ENCODE results near the gene PIR.

Gene PIR

GRCh38 chrX:15475486-15475885 lies 17.6 kb downstream of the PIR start:
- FAIRE-seq: no peak

GRCh38 chrX:15475021-15475420 lies 18.1 kb downstream of the PIR start:
- no peak for FAIRE-seq

GRCh38 chrX:15474028-15474427 lies 19.1 kb downstream of the PIR start:
- no peak for FAIRE-seq

- FAIRE-seq: no peak
These were observed 20.6 kb downstream of the PIR start for GRCh38 chrX:15472531-15472930.

GRCh38 chrX:15471028-15471427 lies 22.1 kb downstream of the PIR start:
- FAIRE-seq: no peak

GRCh38 chrX:15469613-15470012 lies 23.5 kb downstream of the PIR start:
- no peak for FAIRE-seq

- no peak for FAIRE-seq
These were observed 25.1 kb downstream of the PIR start for GRCh38 chrX:15468036-15468435.

GRCh38 chrX:15465896-15466651 lies 27.1 kb downstream of the PIR start:
- no peak for FAIRE-seq

GRCh38 chrX:15465347-15465746 lies 27.8 kb downstream of the PIR start:
- FAIRE-seq: no peak

- no peak for FAIRE-seq
These were observed 28.4 kb downstream of the PIR start for GRCh38 chrX:15464704-15465103.

GRCh38 chrX:15451913-15452312 lies 41.2 kb downstream of the PIR start:
- FAIRE-seq: no peak

- FAIRE-seq: no peak
These were observed 45.0 kb downstream of the PIR start for GRCh38 chrX:15448010-15448639.

- no peak for FAIRE-seq
These were observed 51.7 kb downstream of the PIR start for GRCh38 chrX:15441464-15441863.

- FAIRE-seq: no peak
These were observed 54.8 kb downstream of the PIR start for GRCh38 chrX:15438332-15438731.

- FAIRE-seq: no peak
These were observed 55.4 kb downstream of the PIR start for GRCh38 chrX:15437724-15438123.

- FAIRE-seq: no peak
These were observed 57.1 kb downstream of the PIR start for GRCh38 chrX:15435836-15436619.

- FAIRE-seq: no peak
These were observed 58.9 kb downstream of the PIR start for GRCh38 chrX:15434205-15434604.

- no peak for FAIRE-seq
These were observed 62.5 kb downstream of the PIR start for GRCh38 chrX:15430584-15430983.

GRCh38 chrX:15430076-15430475 lies 63.1 kb downstream of the PIR start:
- FAIRE-seq: no peak

GRCh38 chrX:15425024-15425423 lies 68.1 kb downstream of the PIR start:
- FAIRE-seq: no peak

- no peak for FAIRE-seq
These were observed 74.4 kb downstream of the PIR start for GRCh38 chrX:15418707-15419181.

GRCh38 chrX:15418041-15418706 lies 75.0 kb downstream of the PIR start:
- no peak for FAIRE-seq
